IPS-20b (cell line): ENCODE results near the gene BGN.

Experiments
- H3K27ac ChIP-seq: one replicate; pipeline ENCODE4 v1.5.1; 2013; ENCODE audit warnings: low read length
- H3K27me3 ChIP-seq: 2 replicates; pipeline ENCODE4 v1.6.1; 2013; ENCODE audit warnings: mild to moderate bottlenecking, low read length, inconsistent platforms; ENCODE audit not compliant: insufficient read depth
- H3K36me3 ChIP-seq: 2 replicates; pipeline ENCODE4 v1.6.1; 2013; ENCODE audit warnings: low read depth, mild to moderate bottlenecking, inconsistent platforms, low read length, moderate library complexity; ENCODE audit not compliant: insufficient read depth
- H3K4me1 ChIP-seq: 2 replicates; pipeline ENCODE4 v1.6.1; 2013; ENCODE audit warnings: mild to moderate bottlenecking, control low read depth, inconsistent platforms, low read length, moderate library complexity; ENCODE audit not compliant: insufficient read depth
- H3K4me3 ChIP-seq: 2 replicates; pipeline ENCODE4 v1.5.1; 2013; ENCODE audit warnings: mild to moderate bottlenecking, low read length, inconsistent platforms
- H3K9ac ChIP-seq: 2 replicates; pipeline ENCODE4 v1.6.1; 2013; ENCODE audit warnings: low read depth, mild to moderate bottlenecking, inconsistent platforms, low read length, moderate library complexity
- H3K9me3 ChIP-seq: 2 replicates; pipeline ENCODE4 v1.6.1; 2013; ENCODE audit warnings: mild to moderate bottlenecking, low read depth, low read length, inconsistent platforms; ENCODE audit not compliant: insufficient read depth

BGN gene

GRCh38 chrX:153539979-153540358 lies 45.2 kb downstream of the BGN start:
- Histone ChIP-seq H3K4me1 (no peaks in the 10 kb centered on the region), H3K9ac (no peak overlapping the region)

GRCh38 chrX:153544727-153545126 lies 49.9 kb downstream of the BGN start:
- H3K27me3 ChIP-seq = peaks cover 2% of the 10 kb centered on the region; the same call in 1 of the 2 replicates
- no peaks in the 10 kb centered on the region for H3K36me3 ChIP-seq
- H3K4me1 ChIP-seq = no peaks in the 10 kb centered on the region
- no peak overlapping the region for H3K27ac ChIP-seq
- H3K9me3 ChIP-seq = no peaks in the 10 kb centered on the region
- no peak overlapping the region for H3K4me3 ChIP-seq
- H3K9ac ChIP-seq = no peak overlapping the region

More at GRCh38 chrX:153539979-153540358, 45.2 kb downstream of the BGN start:
- no peaks in the 10 kb centered on the region for H3K36me3 ChIP-seq
- no peak overlapping the region for H3K27ac ChIP-seq
- no peaks in the 10 kb centered on the region for H3K9me3 ChIP-seq
- peaks cover 4% of the 10 kb centered on the region; the same call in 1 of the 2 replicates for H3K27me3 ChIP-seq
- H3K4me3 ChIP-seq = no peak overlapping the region

- Histone ChIP-seq H3K4me1 (no peaks in the 10 kb centered on the region), H3K9me3 (no peaks in the 10 kb centered on the region), H3K36me3 (no peaks in the 10 kb centered on the region), H3K27me3 (no peaks in the 10 kb centered on the region), H3K27ac (no peak overlapping the region), H3K4me3 (no peak overlapping the region), H3K9ac (no peak overlapping the region)
Observed at GRCh38 chrX:153546386-153546785, 51.6 kb downstream of the BGN start.

- H3K4me3 ChIP-seq = no peak overlapping the region
- no peak overlapping the region for H3K27ac ChIP-seq
- H3K27me3 ChIP-seq = no peaks in the 10 kb centered on the region
- H3K9me3 ChIP-seq = no peaks in the 10 kb centered on the region
- H3K9ac ChIP-seq = no peak overlapping the region
- H3K4me1 ChIP-seq = no peaks in the 10 kb centered on the region
- no peaks in the 10 kb centered on the region for H3K36me3 ChIP-seq
Observed at GRCh38 chrX:153547195-153547594, 52.4 kb downstream of the BGN start.

GRCh38 chrX:153549231-153549630 lies 54.5 kb downstream of the BGN start:
- no peaks in the 10 kb centered on the region for H3K27me3 ChIP-seq
- H3K9ac ChIP-seq = no peak overlapping the region
- no peak overlapping the region for H3K4me3 ChIP-seq
- H3K9me3 ChIP-seq = no peaks in the 10 kb centered on the region
- H3K36me3 ChIP-seq = no peaks in the 10 kb centered on the region
- H3K27ac ChIP-seq = no peak overlapping the region
- no peaks in the 10 kb centered on the region for H3K4me1 ChIP-seq

- no peaks in the 10 kb centered on the region for H3K4me1 ChIP-seq
- no peak overlapping the region for H3K9ac ChIP-seq
- H3K27ac ChIP-seq = no peak overlapping the region
- H3K9me3 ChIP-seq = no peaks in the 10 kb centered on the region
- no peaks in the 10 kb centered on the region for H3K36me3 ChIP-seq
- no peak overlapping the region for H3K4me3 ChIP-seq
- H3K27me3 ChIP-seq = no peaks in the 10 kb centered on the region
Observed at GRCh38 chrX:153549807-153550206, 55.0 kb downstream of the BGN start.

GRCh38 chrX:153551135-153551534 lies 56.4 kb downstream of the BGN start:
- no peak overlapping the region for H3K27ac ChIP-seq

GRCh38 chrX:153554519-153555167 lies 59.9 kb downstream of the BGN start:
- Histone ChIP-seq H3K4me1 (no peaks in the 10 kb centered on the region), H3K27ac (no peak overlapping the region), H3K9me3 (no peaks in the 10 kb centered on the region), H3K9ac (no peak overlapping the region), H3K36me3 (no peaks in the 10 kb centered on the region), H3K27me3 (no peaks in the 10 kb centered on the region), H3K4me3 (no peak overlapping the region)

More at GRCh38 chrX:153551135-153551534, 56.4 kb downstream of the BGN start:
- no peak overlapping the region for H3K9ac ChIP-seq
- no peak overlapping the region for H3K4me3 ChIP-seq
- no peaks in the 10 kb centered on the region for H3K27me3 ChIP-seq
- H3K4me1 ChIP-seq = no peaks in the 10 kb centered on the region
- H3K36me3 ChIP-seq = no peaks in the 10 kb centered on the region
- H3K9me3 ChIP-seq = no peaks in the 10 kb centered on the region

GRCh38 chrX:153556767-153557166 lies 62.0 kb downstream of the BGN start:
- Histone ChIP-seq H3K9ac (no peak overlapping the region), H3K9me3 (no peaks in the 10 kb centered on the region)

GRCh38 chrX:153557618-153558355 lies 63.0 kb downstream of the BGN start:
- no peaks in the 10 kb centered on the region for H3K9me3 ChIP-seq
- no peak overlapping the region for H3K9ac ChIP-seq
- no peaks in the 10 kb centered on the region for H3K27me3 ChIP-seq
- no peak overlapping the region for H3K4me3 ChIP-seq
- no peaks in the 10 kb centered on the region for H3K4me1 ChIP-seq
- no peaks in the 10 kb centered on the region for H3K36me3 ChIP-seq
- H3K27ac ChIP-seq = no peak overlapping the region

More at GRCh38 chrX:153556767-153557166, 62.0 kb downstream of the BGN start:
- no peak overlapping the region for H3K27ac ChIP-seq
- no peaks in the 10 kb centered on the region for H3K36me3 ChIP-seq
- H3K27me3 ChIP-seq = no peaks in the 10 kb centered on the region
- no peaks in the 10 kb centered on the region for H3K4me1 ChIP-seq
- H3K4me3 ChIP-seq = no peak overlapping the region
